Measurements from ENCODE around the gene MOCS3. TPM values are rescaled to one million over a fixed set of nuclear protein-coding genes. Genes with fewer than 3 reads are reported as not detected.

The MOCS3 gene
- polyA plus RNA-seq, 1 experiment: 3.4 TPM

GRCh38 chr20:50928469-50928868 lies 30.1 kb upstream of the MOCS3 start:
- no peak for DNase-seq (ENCODE audit: low read depth)
- Histone ChIP-seq H3K27me3 (ENCODE audit: control insufficient read depth, insufficient read depth, low read length) (no peaks in the 10 kb centered on the region), H3K4me3 (ENCODE audit: low read depth, low read length) (no peak overlapping the region), H3K36me3 (ENCODE audit: control insufficient read depth, insufficient read depth, low read length) (peaks cover 1% of the 10 kb centered on the region; the same call in 1 of the 2 replicates)
- TF ChIP-seq CTCF (IDR thresholded peaks at IDR 0.05; ENCODE audit: insufficient read depth, low read depth, low read length): no peak
- POLR2A ChIA-PET: interaction anchor here (0.5 kb wide), 1 partner anchor 17 kb away, joined by 4 read pairs; no protein-coding TSS in a partner anchor
- CTCF ChIA-PET: interaction anchor here (1.0 to 11.7 kb wide), 11 partner anchors 9 to 140 kb away, joined by 4 to 152 read pairs (median 15); partner anchors contain the start of gene BCAS4

GRCh38 chr20:50929299-50930138 lies 29.1 kb upstream of the MOCS3 start:
- DNase-seq (ENCODE audit: low read depth): peak; percentile 70
- Histone ChIP-seq H3K36me3 (ENCODE audit: control insufficient read depth, insufficient read depth, low read length) (peaks cover 1% of the 10 kb centered on the region; the same call in 1 of the 2 replicates), H3K27me3 (ENCODE audit: control insufficient read depth, insufficient read depth, low read length) (no peaks in the 10 kb centered on the region), H3K4me3 (ENCODE audit: low read depth, low read length) (peak overlapping the region; percentile 93)
- ChIA-PET POLR2A (interaction anchor here (0.9 to 1.2 kb wide), 2 partner anchors 9 to 135 kb away, joined by 3 to 15 read pairs; partner anchors contain the start of gene BCAS4), CTCF (interaction anchor here (0.6 to 11.7 kb wide), 43 partner anchors 10 to 1009 kb away, joined by 3 to 152 read pairs (median 4); partner anchors contain the start of genes BCAS4, DPM1 and MOCS3)
- TF ChIP-seq CTCF (IDR thresholded peaks at IDR 0.05; ENCODE audit: insufficient read depth, low read depth, low read length): peak; percentile 99

GRCh38 chr20:50930139-50930975 lies 28.3 kb upstream of the MOCS3 start:
- no peak for TF ChIP-seq CTCF (IDR thresholded peaks at IDR 0.05; ENCODE audit: insufficient read depth, low read depth, low read length)
- peaks cover 1% of the 10 kb centered on the region; the same call in 1 of the 2 replicates for H3K36me3 ChIP-seq (ENCODE audit: control insufficient read depth, insufficient read depth, low read length)
- no peaks in the 10 kb centered on the region for H3K27me3 ChIP-seq (ENCODE audit: control insufficient read depth, insufficient read depth, low read length)
- POLR2A ChIA-PET: interaction anchor here (0.6 to 1.2 kb wide), 2 partner anchors 10 to 14 kb away, joined by 4 to 15 read pairs; no protein-coding TSS in a partner anchor
- peak overlapping the region; percentile 93 for H3K4me3 ChIP-seq (ENCODE audit: low read depth, low read length)
- CTCF ChIA-PET: interaction anchor here (0.7 to 11.7 kb wide), 32 partner anchors 10 to 1657 kb away, joined by 3 to 152 read pairs (median 6); partner anchors contain the start of genes BCAS4, DPM1 and MOCS3
- no peak for DNase-seq (ENCODE audit: low read depth)

- Histone ChIP-seq H3K27me3 (ENCODE audit: control insufficient read depth, insufficient read depth, low read length) (no peaks in the 10 kb centered on the region), H3K36me3 (ENCODE audit: control insufficient read depth, insufficient read depth, low read length) (peaks cover 1% of the 10 kb centered on the region), H3K4me3 (ENCODE audit: low read depth, low read length) (peak overlapping the region; percentile 93)
- ChIA-PET POLR2A (interaction anchor here (0.6 to 0.8 kb wide), 2 partner anchors 15 to 140 kb away, joined by 3 to 4 read pairs; no protein-coding TSS in a partner anchor), CTCF (interaction anchor here (0.7 to 11.7 kb wide), 17 partner anchors 10 to 1657 kb away, joined by 3 to 152 read pairs (median 3); partner anchors contain the start of genes BCAS4, DPM1 and MOCS3)
- no peak for TF ChIP-seq CTCF (IDR thresholded peaks at IDR 0.05; ENCODE audit: insufficient read depth, low read depth, low read length)
- no peak for DNase-seq (ENCODE audit: low read depth)
Observed at GRCh38 chr20:50930976-50931305, 27.7 kb upstream of the MOCS3 start.
